GM12872 (cell line): ENCODE measurements around the gene DCPS.

Experiments used
- CTCF ChIP-seq: IDR thresholded peaks from 3 replicates; pipeline ENCODE4 v1.5.1; 2011; ENCODE audit warnings: low read depth, mild to moderate bottlenecking, low read length, moderate library complexity; ENCODE audit not compliant: insufficient read depth

Gene DCPS

GRCh38 chr11:126393143-126393542 lies 89.3 kb downstream of the DCPS start:
- TF ChIP-seq CTCF, result no peak

- TF ChIP-seq CTCF, result no peak
Measured at GRCh38 chr11:126394036-126394435, 90.2 kb downstream of the DCPS start.
